NCI-H345 treated with DMSO at 0.1 percent for 48 hours (cell line): ENCODE measurements around the gene TYROBP.
A peak's percentile ranks its signal among the peaks of the same experiment; 100 is the strongest.
"Not testable (repeated sequence)": the region's sequence is repeated elsewhere in the genome, so short reads cannot be mapped to it uniquely, and the experiment has no call there.

Experiments
- DNase-seq: peaks from one replicate; lab custom pipeline; 2025; ENCODE audit not compliant: unreplicated experiment; lab: John Stamatoyannopoulos, UW

Gene TYROBP

GRCh38 chr19:35874392-35874930 is 33.6 kb downstream of the TYROBP start:
- no peak for DNase-seq

- DNase-seq: no peak
These were observed 35.9 kb downstream of the TYROBP start for GRCh38 chr19:35872180-35872579.

- no peak for DNase-seq
These were observed 36.5 kb downstream of the TYROBP start for GRCh38 chr19:35871611-35872010.

- no peak for DNase-seq
These were observed 37.3 kb downstream of the TYROBP start for GRCh38 chr19:35870798-35871197.

- DNase-seq: not testable (repeated sequence)
These were observed 37.9 kb downstream of the TYROBP start for GRCh38 chr19:35870124-35870736.

- peak; percentile 99 for DNase-seq
These were observed 38.6 kb downstream of the TYROBP start for GRCh38 chr19:35869327-35870123.

- DNase-seq: no peak
These were observed 39.2 kb downstream of the TYROBP start for GRCh38 chr19:35868823-35869326.

GRCh38 chr19:35868172-35868822 is 39.8 kb downstream of the TYROBP start, which contains the start of gene APLP1:
Gene APLP1, plus strand, starts transcription at chr19:35868574. Its CDS starts 63 bp downstream, at chr19:35868637.
- DNase-seq: peak; percentile 74

GRCh38 chr19:35863018-35863417 is 45.1 kb downstream of the TYROBP start:
- no peak for DNase-seq

- no peak for DNase-seq
These were observed 45.6 kb downstream of the TYROBP start for GRCh38 chr19:35862528-35862927.

GRCh38 chr19:35861640-35862160 is 46.4 kb downstream of the TYROBP start:
- no peak for DNase-seq

- no peak for DNase-seq
These were observed 47.1 kb downstream of the TYROBP start for GRCh38 chr19:35860818-35861639.

GRCh38 chr19:35860436-35860817 is 47.7 kb downstream of the TYROBP start:
- DNase-seq: no peak

- no peak for DNase-seq
These were observed 48.7 kb downstream of the TYROBP start for GRCh38 chr19:35859414-35859813.

- no peak for DNase-seq
These were observed 49.8 kb downstream of the TYROBP start for GRCh38 chr19:35858311-35858710.

GRCh38 chr19:35856546-35857149 is 51.4 kb downstream of the TYROBP start, which contains the start of gene KIRREL2:
Gene KIRREL2, plus strand, starts transcription at chr19:35856911. Its CDS starts 209 bp downstream, at chr19:35857120.
- DNase-seq: peak; percentile 38
